ENCODE measurements around the gene CACNA1H.

GRCh38 chr16:1256874-1257322, 104.0 kb downstream of the CACNA1H start:
- TF ChIP-seq POLR2AphosphoS5 (IDR thresholded peaks at IDR 0.05) (no peak), CTCF (IDR thresholded peaks at IDR 0.05) (no peak), EP300 (IDR thresholded peaks at IDR 0.05) (no peak)
